GM18909 (cell line): ENCODE data around the gene TMEM87B.

Experiments used
- ATAC-seq: cut with Tn5 transposase; IDR thresholded peaks from one replicate; pipeline ENCODE4 v1.9.1; 2021; ENCODE audit warnings: mild to moderate bottlenecking; ENCODE audit not compliant: unreplicated experiment, poor library complexity

TMEM87B gene

DNA sequence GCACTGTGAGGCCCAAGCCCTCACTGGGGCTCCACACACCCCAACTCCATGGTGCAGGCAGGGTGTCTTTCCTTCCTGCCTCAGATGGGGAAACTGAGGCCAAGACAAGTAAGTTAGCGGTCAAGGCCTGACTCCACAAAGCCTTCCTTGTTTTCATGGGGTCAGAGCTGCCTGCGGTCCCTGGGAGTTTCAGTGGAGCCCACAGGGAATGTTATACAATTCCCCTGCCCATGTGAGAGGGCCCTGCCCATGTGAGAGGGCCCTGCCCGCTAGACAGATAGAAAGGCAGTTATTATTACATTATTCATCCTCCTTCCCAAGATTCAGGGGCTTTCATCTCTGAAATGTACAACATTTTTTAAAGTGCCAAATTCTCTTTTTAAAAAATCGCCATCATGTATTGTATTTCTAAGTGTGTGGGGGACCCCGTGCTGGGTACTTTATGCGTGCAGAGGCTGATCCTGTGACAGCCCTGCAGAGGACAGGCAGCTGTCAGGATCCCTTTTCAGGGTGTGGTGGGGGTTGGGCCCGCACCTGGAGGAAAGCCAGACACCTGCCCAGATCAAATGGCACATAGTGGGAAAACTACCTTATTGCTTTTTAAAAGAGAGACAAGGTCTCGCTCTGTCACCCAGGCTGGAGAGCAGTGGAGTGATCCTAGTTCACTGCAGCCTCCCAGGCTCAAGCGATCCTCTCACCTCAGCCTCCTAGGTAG is 106.5 kb downstream of the TMEM87B start:
- no peak for ATAC-seq

GRCh38 chr2:112162341-112162740 is 107.3 kb downstream of the TMEM87B start:
- no peak for ATAC-seq

GRCh38 chr2:112162956-112163355 is 107.9 kb downstream of the TMEM87B start:
- no peak for ATAC-seq

DNA sequence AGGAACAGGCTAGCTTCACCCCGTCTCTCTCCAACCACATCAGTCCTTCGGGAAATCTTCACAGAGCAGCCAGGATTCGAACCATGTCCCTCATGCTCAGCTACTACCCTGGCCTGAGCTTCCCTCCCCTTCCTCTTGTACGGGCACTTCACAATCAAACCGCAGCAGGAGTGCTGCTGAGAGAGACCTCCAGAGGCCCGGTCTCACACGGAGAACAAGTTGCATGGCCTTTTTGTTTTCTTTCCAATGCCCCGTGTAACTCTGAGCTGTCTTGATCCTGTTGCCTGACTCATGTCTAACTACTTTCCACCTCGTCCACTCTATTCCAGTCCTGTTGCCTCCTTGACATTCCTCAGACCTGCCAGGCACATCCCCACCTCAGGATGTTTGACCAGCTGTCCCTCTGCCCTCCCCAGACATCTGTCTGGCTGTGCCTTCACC is 108.5 kb downstream of the TMEM87B start:
- ATAC-seq, result no peak

- no peak for ATAC-seq
These were observed 109.8 kb downstream of the TMEM87B start for GRCh38 chr2:112164876-112165275.

GRCh38 chr2:112165296-112165695 is 110.2 kb downstream of the TMEM87B start:
- ATAC-seq, result no peak

- ATAC-seq, result no peak
These were observed 111.9 kb downstream of the TMEM87B start for GRCh38 chr2:112166806-112167499.

- ATAC-seq, result no peak
These were observed 113.5 kb downstream of the TMEM87B start for GRCh38 chr2:112168422-112169124.
